Thyroid gland (tissue), 4 donors: ENCODE data around the gene EVA1C.

Experiments
- CTCF ChIP-seq, 6 experiments: fragments of 200-600 bp in 3 of 6; fragments of 450-650 bp in 3 of 6; sonication (generic) in 3 of 6; IDR thresholded peaks; one replicate each; pipeline ENCODE4 v1.5.1; 2016 to 2019; ENCODE audit warnings: antibody characterized with exemption in 6 of 6, mild to moderate bottlenecking in 2 of 6, inconsistent platforms in 1 of 6, moderate library complexity in 1 of 6
- POLR2A ChIP-seq, 2 donors: fragments of 450-650 bp; IDR thresholded peaks; one replicate each; pipeline ENCODE4 v1.6.1; 2017; ENCODE audit warnings: antibody characterized with exemption in 2 of 2, mild to moderate bottlenecking in 2 of 2, moderate library complexity in 1 of 2

- TF ChIP-seq CTCF (IDR thresholded peaks at IDR 0.05) (no peak), POLR2A (IDR thresholded peaks at IDR 0.05) (no peak)
Measured at GRCh38 chr21:32529679-32530078, 117.2 kb downstream of the EVA1C start.
